NCI-H82 treated with DMSO at 0.1 percent for 48 hours (cell line): ENCODE measurements around the gene PDZD4.

Source experiments
- DNase-seq: peaks from one replicate; lab custom pipeline; 2025; ENCODE audit not compliant: unreplicated experiment; lab: John Stamatoyannopoulos, UW

The PDZD4 gene

GRCh38 chrX:153755136-153755535, 75.2 kb downstream of the PDZD4 start:
- no peak for DNase-seq
